ENCODE measurements around the gene SORCS1. TPM values are rescaled to one million over a fixed set of nuclear protein-coding genes. Genes with fewer than 3 reads are reported as not detected.

Gene SORCS1
- total RNA-seq, 1 experiment from 2014 or later = 1.7 TPM

DNA sequence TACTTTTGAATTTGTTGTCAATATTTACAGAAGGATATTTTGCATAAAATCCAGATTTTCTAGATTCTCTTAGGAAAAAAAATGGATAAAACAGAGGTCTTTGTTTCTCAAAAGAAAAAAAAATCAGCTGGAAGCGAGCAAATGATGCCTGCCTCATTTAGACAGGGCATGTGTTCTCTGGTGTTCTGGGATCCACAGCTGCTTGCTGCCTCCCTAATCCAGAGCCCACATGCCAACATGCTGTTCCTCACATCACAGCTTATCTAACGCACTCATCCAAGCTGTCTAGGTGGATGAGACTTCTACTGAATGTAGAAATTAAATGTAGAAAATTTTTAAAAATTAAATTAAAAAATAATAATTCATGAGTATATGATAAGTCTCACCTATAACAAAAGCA is 630.1 kb downstream of the SORCS1 start:
- Histone ChIP-seq H3K56ac (ENCODE audit: insufficient read length, low read depth, low read length) (no peak overlapping the region), H3K79me2 (ENCODE audit: insufficient read depth, low read length) (no peaks in the 10 kb centered on the region), H2BK12ac (ENCODE audit: insufficient read length, low read depth, low read length) (no peak overlapping the region), H2BK5ac (ENCODE audit: insufficient read length, low read length) (no peak overlapping the region), H3T11ph (ENCODE audit: low read length) (no peak overlapping the region), H2AFZ (ENCODE audit: low read length) (no peak overlapping the region), H3K79me1 (ENCODE audit: insufficient read depth, low read depth, low read length, poor library complexity, severe bottlenecking) (no peaks in the 10 kb centered on the region), H2BK20ac (ENCODE audit: low read depth, low read length, poor library complexity, severe bottlenecking) (no peak overlapping the region), H4K8ac (replicated peaks; ENCODE audit: insufficient read length, low read depth, low read length) (no peak overlapping the region), H2AK5ac (ENCODE audit: insufficient read length, low read length) (no peak overlapping the region), H4K91ac (ENCODE audit: insufficient read length, low read depth, low read length) (no peak overlapping the region), H4K5ac (ENCODE audit: insufficient read length, low read depth, low read length) (no peak overlapping the region), H3K18ac (ENCODE audit: insufficient read length, low read depth, low read length) (no peak overlapping the region), H2BK120ac (ENCODE audit: low read depth, low read length, poor library complexity, severe bottlenecking) (no peak overlapping the region), H3K23ac (ENCODE audit: insufficient read length, low read depth, low read length) (no peak overlapping the region), H3K27me3 (ENCODE audit: insufficient read depth, low read length) (peaks cover 28% of the 10 kb centered on the region), H3K4ac (ENCODE audit: low read depth, low read length) (no peak overlapping the region), H2BK15ac (ENCODE audit: low read depth, low read length) (no peak overlapping the region), H3K14ac (ENCODE audit: insufficient read depth, low read length) (no peak overlapping the region), H3K23me2 (ENCODE audit: insufficient read length, low read depth, low read length, poor library complexity, severe bottlenecking) (no peaks in the 10 kb centered on the region), H3K4me1 (ENCODE audit: insufficient read depth, low read length) (no peaks in the 10 kb centered on the region; the same call in 1 of the 2 replicates), H3K4me2 (ENCODE audit: insufficient read depth, insufficient read length, low read length) (no peak overlapping the region), H3K27ac (ENCODE audit: insufficient read length, low read depth, low read length) (no peak overlapping the region), H4K20me1 (ENCODE audit: control insufficient read depth, insufficient read depth, insufficient read length) (no peaks in the 10 kb centered on the region), H3K9ac (ENCODE audit: extremely low read depth, insufficient read length, low read length) (no peak overlapping the region), H3K9me3 (ENCODE audit: control insufficient read depth, low read depth, low read length) (no peaks in the 10 kb centered on the region)
- Mint-ChIP-seq H3K27ac (no peak overlapping the region), H3K4me3 (no peak overlapping the region), H3K27me3 (ENCODE audit: low read depth) (peaks cover 92% of the 10 kb centered on the region), H3K36me3 (ENCODE audit: insufficient read depth in 1 of 3, low read depth in 3 of 3) (no peaks in the 10 kb centered on the region), H3K4me1 (peaks cover 0 to 11% of the 10 kb centered on the region in 2 experiments; a peak in 3 of 4 replicates), H3K9me3 (peaks cover 3 to 4% of the 10 kb centered on the region in 2 experiments; a peak in 2 of 5 replicates)
- no CpG with 5 or more reads among the region's 2 CpGs for WGBS (ENCODE audit: extremely low coverage, insufficient read length, low lambda C conversion rate)
- no peak for DNase-seq
- TF ChIP-seq, protein P1, sequence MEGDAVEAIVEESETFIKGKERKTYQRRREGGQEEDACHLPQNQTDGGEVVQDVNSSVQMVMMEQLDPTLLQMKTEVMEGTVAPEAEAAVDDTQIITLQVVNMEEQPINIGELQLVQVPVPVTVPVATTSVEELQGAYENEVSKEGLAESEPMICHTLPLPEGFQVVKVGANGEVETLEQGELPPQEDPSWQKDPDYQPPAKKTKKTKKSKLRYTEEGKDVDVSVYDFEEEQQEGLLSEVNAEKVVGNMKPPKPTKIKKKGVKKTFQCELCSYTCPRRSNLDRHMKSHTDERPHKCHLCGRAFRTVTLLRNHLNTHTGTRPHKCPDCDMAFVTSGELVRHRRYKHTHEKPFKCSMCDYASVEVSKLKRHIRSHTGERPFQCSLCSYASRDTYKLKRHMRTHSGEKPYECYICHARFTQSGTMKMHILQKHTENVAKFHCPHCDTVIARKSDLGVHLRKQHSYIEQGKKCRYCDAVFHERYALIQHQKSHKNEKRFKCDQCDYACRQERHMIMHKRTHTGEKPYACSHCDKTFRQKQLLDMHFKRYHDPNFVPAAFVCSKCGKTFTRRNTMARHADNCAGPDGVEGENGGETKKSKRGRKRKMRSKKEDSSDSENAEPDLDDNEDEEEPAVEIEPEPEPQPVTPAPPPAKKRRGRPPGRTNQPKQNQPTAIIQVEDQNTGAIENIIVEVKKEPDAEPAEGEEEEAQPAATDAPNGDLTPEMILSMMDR (conservative IDR thresholded peaks at IDR 0.05) = no peak

Measured in H9 (cell line).